Peyer's patch (tissue), 4 donors: ENCODE results near the gene CYP4F12. TPM values are rescaled to one million over a fixed set of nuclear protein-coding genes. Genes with fewer than 3 reads are reported as not detected.

Experiments used
- DNase-seq, 3 donors: peaks; one replicate each; pipeline ENCODE4 v3.0.0-alpha.2; 2017 to 2019
- H3K27ac ChIP-seq, 4 donors: fragments of 200-600 bp; sonication (generic); one replicate each; pipeline ENCODE4 v1.5.1; 2016 to 2019
- H3K27me3 ChIP-seq, 2 donors: fragments of 200-600 bp; sonication (generic); one replicate each; pipeline ENCODE4 v1.5.1; 2019
- H3K36me3 ChIP-seq, 3 donors: fragments of 200-600 bp; sonication (generic); one replicate each; pipeline ENCODE4 v1.5.1; 2016 to 2019
- H3K4me1 ChIP-seq, 4 donors: fragments of 200-600 bp; sonication (generic); one replicate each; pipeline ENCODE4 v1.5.1; 2016 to 2019
- H3K4me3 ChIP-seq, 4 donors: fragments of 200-600 bp; sonication (generic); 1 replicate in 3 of 4; 2 replicates in 1 of 4; pipeline ENCODE4 v1.5.1; 2016 to 2019; ENCODE audit warnings: mild to moderate bottlenecking in 1 of 4
- H3K9me3 ChIP-seq, 4 donors: fragments of 200-600 bp; sonication (generic); one replicate each; pipeline ENCODE4 v1.5.1; 2016 to 2019; ENCODE audit warnings: mild to moderate bottlenecking in 1 of 4
- CTCF ChIP-seq, 6 experiments: fragments of 450-650 bp in 4 of 6; fragments of 200-600 bp in 2 of 6; sonication (generic) in 1 of 6; IDR thresholded peaks; one replicate each; pipeline ENCODE4 v1.5.1; 2017 to 2019; ENCODE audit warnings: antibody characterized with exemption in 6 of 6, mild to moderate bottlenecking in 3 of 6, moderate library complexity in 1 of 6
- POLR2A ChIP-seq, 2 donors: fragments of 450-650 bp; IDR thresholded peaks; one replicate each; pipeline ENCODE4 v1.5.1; 2017; ENCODE audit warnings: antibody characterized with exemption in 2 of 2, mild to moderate bottlenecking in 2 of 2, moderate library complexity in 2 of 2
- total RNA-seq, 4 donors: library from RNA; depleted of rRNA; stranded (reverse); fragments of >200 nt; gene quantifications; one replicate each; pipeline ENCODE4 v1.1.0, GENCODE V29; 2016

Gene CYP4F12
- 100 to 1,000 TPM in 3 of 4 donors, 10 to 100 TPM in 1; 64.4 to 736 (median 551) TPM for total RNA-seq

- Histone ChIP-seq H3K4me1 (no peaks in the 10 kb centered on the region), H3K27me3 (no peaks in the 10 kb centered on the region), H3K36me3 (no peaks in the 10 kb centered on the region), H3K9me3 (no peaks in the 10 kb centered on the region), H3K27ac (peak within 1 kb of the TSS; percentile 38 to 96 (median 86)), H3K4me3 (peak within 1 kb of the TSS in 3 of 4 donors; percentile 29 to 62 (median 55))
- peak; percentile 38 to 98 (median 94) for DNase-seq
- TF ChIP-seq POLR2A (IDR thresholded peaks at IDR 0.05) (peak; percentile 96 to 97), CTCF (IDR thresholded peaks at IDR 0.05) (no peak)
These were observed at the start of gene CYP4F12 for GRCh38 chr19:15672580-15673175. TSS of gene CYP4F12 (plus strand) at chr19:15673087. CDS start at chr19:15673530, 443 bp downstream.

- TF ChIP-seq POLR2A (IDR thresholded peaks at IDR 0.05) (no peak), CTCF (IDR thresholded peaks at IDR 0.05) (no peak)
- Histone ChIP-seq H3K4me3 (no peak overlapping the region), H3K4me1 (no peaks in the 10 kb centered on the region), H3K36me3 (no peaks in the 10 kb centered on the region), H3K9me3 (no peaks in the 10 kb centered on the region), H3K27ac (no peak overlapping the region), H3K27me3 (no peaks in the 10 kb centered on the region)
- DNase-seq, result no peak
These were observed 49.1 kb upstream of the CYP4F12 start for GRCh38 chr19:15623711-15624318.

GRCh38 chr19:15628236-15629002 is 44.5 kb upstream of the CYP4F12 start:
- Histone ChIP-seq H3K27ac (no peak overlapping the region), H3K4me1 (no peaks in the 10 kb centered on the region), H3K4me3 (no peak overlapping the region), H3K27me3 (no peaks in the 10 kb centered on the region), H3K36me3 (no peaks in the 10 kb centered on the region), H3K9me3 (no peaks in the 10 kb centered on the region)
- TF ChIP-seq CTCF (IDR thresholded peaks at IDR 0.05) (no peak), POLR2A (IDR thresholded peaks at IDR 0.05) (no peak)
- DNase-seq, result no peak

- no peak for TF ChIP-seq POLR2A (IDR thresholded peaks at IDR 0.05)
- TF ChIP-seq CTCF (IDR thresholded peaks at IDR 0.05), result peak; percentile 79 to 99 (median 98)
- DNase-seq, result peak; percentile 82 to 94 (median 94)
- Histone ChIP-seq H3K27ac (no peak overlapping the region), H3K27me3 (no peaks in the 10 kb centered on the region), H3K9me3 (no peaks in the 10 kb centered on the region), H3K4me1 (no peaks in the 10 kb centered on the region), H3K36me3 (no peaks in the 10 kb centered on the region), H3K4me3 (no peak overlapping the region)
These were observed 43.6 kb upstream of the CYP4F12 start for GRCh38 chr19:15629003-15629880.

GRCh38 chr19:15631817-15632216 is 41.1 kb upstream of the CYP4F12 start:
- Histone ChIP-seq H3K9me3 (no peaks in the 10 kb centered on the region), H3K4me3 (no peak overlapping the region), H3K36me3 (no peaks in the 10 kb centered on the region), H3K4me1 (no peaks in the 10 kb centered on the region), H3K27me3 (no peaks in the 10 kb centered on the region), H3K27ac (no peak overlapping the region)
- no peak for DNase-seq
- TF ChIP-seq CTCF (IDR thresholded peaks at IDR 0.05) (peak in 4 of 6 experiments; percentile 23 to 31 (median 28)), POLR2A (IDR thresholded peaks at IDR 0.05) (no peak)
